Peyer's patch (tissue), 4 donors: Measurements from ENCODE around the gene SERGEF.

Source experiments
- POLR2A ChIP-seq, 2 donors: fragments of 450-650 bp; IDR thresholded peaks; one replicate each; pipeline ENCODE4 v1.5.1; 2017; ENCODE audit warnings: antibody characterized with exemption in 2 of 2, mild to moderate bottlenecking in 2 of 2, moderate library complexity in 2 of 2
- TF ChIP-seq, protein P1 (sequence below), 6 experiments: fragments of 450-650 bp in 4 of 6; fragments of 200-600 bp in 2 of 6; sonication (generic) in 1 of 6; IDR thresholded peaks; one replicate each; pipeline ENCODE4 v1.5.1; 2017 to 2019; ENCODE audit warnings: antibody characterized with exemption in 6 of 6, mild to moderate bottlenecking in 3 of 6, moderate library complexity in 1 of 6

DNA sequence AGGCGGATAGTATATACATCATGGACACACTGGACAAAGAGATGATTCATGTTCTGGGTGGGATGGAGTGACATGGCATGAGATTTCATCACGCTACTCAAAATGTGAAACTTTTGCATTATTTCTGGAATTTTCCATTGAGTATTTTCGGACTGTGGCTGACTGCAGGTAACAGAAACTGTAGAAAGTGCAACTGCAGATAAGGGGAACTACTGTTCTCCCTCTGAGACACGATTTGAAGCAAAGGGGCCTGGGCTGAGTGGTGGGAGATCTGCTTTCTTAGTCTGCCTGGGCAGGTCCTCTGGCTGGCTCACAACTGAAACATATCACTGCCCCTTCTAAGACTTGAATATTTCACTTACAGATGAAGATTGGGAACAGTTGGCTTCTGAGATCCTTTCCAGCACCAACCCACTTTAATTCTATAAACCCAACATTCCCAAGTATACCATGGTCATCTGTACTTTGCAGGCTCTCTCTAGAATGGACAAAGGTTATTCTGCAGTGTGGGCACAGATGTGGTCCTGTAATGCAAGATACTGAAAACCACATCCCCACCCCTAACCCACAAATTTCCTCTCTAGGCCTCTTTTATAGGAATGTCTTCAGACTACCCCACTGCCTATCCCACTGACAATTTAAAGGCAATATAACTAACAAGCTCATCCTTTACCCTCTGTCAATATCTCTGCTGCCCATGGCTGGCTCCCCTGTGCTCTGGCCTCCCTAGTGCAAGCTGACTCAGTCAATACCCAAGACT, 157.1 kb downstream of the SERGEF start:
- TF ChIP-seq POLR2A (IDR thresholded peaks at IDR 0.05) = no peak
- TF ChIP-seq, protein P1, sequence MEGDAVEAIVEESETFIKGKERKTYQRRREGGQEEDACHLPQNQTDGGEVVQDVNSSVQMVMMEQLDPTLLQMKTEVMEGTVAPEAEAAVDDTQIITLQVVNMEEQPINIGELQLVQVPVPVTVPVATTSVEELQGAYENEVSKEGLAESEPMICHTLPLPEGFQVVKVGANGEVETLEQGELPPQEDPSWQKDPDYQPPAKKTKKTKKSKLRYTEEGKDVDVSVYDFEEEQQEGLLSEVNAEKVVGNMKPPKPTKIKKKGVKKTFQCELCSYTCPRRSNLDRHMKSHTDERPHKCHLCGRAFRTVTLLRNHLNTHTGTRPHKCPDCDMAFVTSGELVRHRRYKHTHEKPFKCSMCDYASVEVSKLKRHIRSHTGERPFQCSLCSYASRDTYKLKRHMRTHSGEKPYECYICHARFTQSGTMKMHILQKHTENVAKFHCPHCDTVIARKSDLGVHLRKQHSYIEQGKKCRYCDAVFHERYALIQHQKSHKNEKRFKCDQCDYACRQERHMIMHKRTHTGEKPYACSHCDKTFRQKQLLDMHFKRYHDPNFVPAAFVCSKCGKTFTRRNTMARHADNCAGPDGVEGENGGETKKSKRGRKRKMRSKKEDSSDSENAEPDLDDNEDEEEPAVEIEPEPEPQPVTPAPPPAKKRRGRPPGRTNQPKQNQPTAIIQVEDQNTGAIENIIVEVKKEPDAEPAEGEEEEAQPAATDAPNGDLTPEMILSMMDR (IDR thresholded peaks at IDR 0.05) = no peak
